Neural progenitor cell (in vitro differentiated cells): ENCODE data around the gene C9orf50.

Experiments
- CTCF ChIP-seq: fragments of 200-600 bp; sonication (generic); IDR thresholded peaks from 2 replicates; pipeline ENCODE4 v1.5.1; 2017; ENCODE audit warnings: antibody characterized with exemption, mild to moderate bottlenecking
- EZH2phosphoT487 ChIP-seq: fragments of 200-600 bp; sonication (generic); IDR thresholded peaks from 2 replicates; pipeline ENCODE4 v1.6.1; 2017; ENCODE audit warnings: antibody characterized with exemption

GRCh38 chr9:129648092-129648763, 27.3 kb upstream of the C9orf50 start:
- TF ChIP-seq CTCF (no peak), EZH2phosphoT487 (no peak)
